CD4-positive, CD25-positive, alpha-beta regulatory T cell (primary cell): ENCODE data around the gene FYCO1. TPM values are rescaled to one million over a fixed set of nuclear protein-coding genes. Genes with fewer than 3 reads are reported as not detected.

Source experiments
- ATAC-seq, 2 donors: fragments of 150-1000 bp; cut with Tn5 transposase; one replicate each; pipeline ENCODE4 v1.10.0; 2021; ENCODE audit warnings: low read depth in 2 of 2, moderate number of reproducible peaks in 2 of 2, moderate library complexity in 1 of 2
- DNase-seq, 3 donors: peaks; one replicate each; pipeline versions ENCODE4 v3.0.0 to v3.0.0-alpha.2; 2012 to 2022; ENCODE audit warnings: mixed read lengths in 1 of 3
- H3K27ac ChIP-seq: one replicate; pipeline ENCODE4 v1.7.0; 2013; ENCODE audit warnings: mild to moderate bottlenecking, low read length; ENCODE audit not compliant: insufficient read depth, poor library complexity, severe bottlenecking
- H3K27me3 ChIP-seq: one replicate; pipeline ENCODE4 v1.7.0; 2013; ENCODE audit warnings: low read length; ENCODE audit not compliant: control insufficient read depth, insufficient read depth
- H3K36me3 ChIP-seq: one replicate; pipeline ENCODE4 v1.7.0; 2013; ENCODE audit warnings: mild to moderate bottlenecking, low read length, moderate library complexity; ENCODE audit not compliant: control insufficient read depth, insufficient read depth
- H3K4me1 ChIP-seq: 2 replicates; pipeline ENCODE4 v1.7.0; 2013; ENCODE audit warnings: mild to moderate bottlenecking, low read length; ENCODE audit not compliant: insufficient read depth, control insufficient read depth, poor library complexity, severe bottlenecking
- H3K4me3 ChIP-seq: one replicate; pipeline ENCODE4 v1.7.0; 2013; ENCODE audit warnings: low read depth, mild to moderate bottlenecking, low read length, moderate library complexity
- H3K9me3 ChIP-seq, 2 experiments: 1 replicate in 1 of 2; 2 replicates in 1 of 2; pipeline ENCODE4 v1.7.0; 2013; ENCODE audit warnings: low read length in 2 of 2, mild to moderate bottlenecking in 1 of 2, moderate library complexity in 1 of 2; ENCODE audit not compliant: control insufficient read depth in 2 of 2
- H3K27ac Mint-ChIP-seq, 3 donors: one replicate each; pipeline ENCODE4 v1.8.0; 2020 to 2022; ENCODE audit warnings: mild to moderate bottlenecking in 3 of 3, mixed read lengths in 3 of 3, moderate library complexity in 2 of 3
- H3K27me3 Mint-ChIP-seq: one replicate; pipeline ENCODE4 v1.8.0; 2022; ENCODE audit warnings: mild to moderate bottlenecking, mixed read lengths
- H3K36me3 Mint-ChIP-seq: one replicate; pipeline ENCODE4 v1.8.0; 2020; ENCODE audit warnings: mixed read lengths
- H3K4me1 Mint-ChIP-seq, 4 donors: one replicate each; pipeline ENCODE4 v1.8.0; 2020 to 2022; ENCODE audit warnings: mixed read lengths in 4 of 4, mild to moderate bottlenecking in 1 of 4
- H3K4me3 Mint-ChIP-seq, 4 donors: one replicate each; pipeline ENCODE4 v1.8.0; 2020 to 2022; ENCODE audit warnings: mild to moderate bottlenecking in 4 of 4, mixed read lengths in 4 of 4, moderate library complexity in 3 of 4
- H3K9me3 Mint-ChIP-seq, 7 donors: one replicate each; pipeline ENCODE4 v1.8.0; 2020 to 2022; ENCODE audit warnings: mixed read lengths in 7 of 7, mild to moderate bottlenecking in 3 of 7, moderate library complexity in 2 of 7
- polyA plus RNA-seq, 4 donors: library from polyadenylated mRNA; unstranded; fragments of 300-500 nt; fragmentation: Illumina TruSeq; gene quantifications; one replicate each; pipeline ENCODE4 v1.2.3, GENCODE V29; 2021
- total RNA-seq: library from RNA; stranded (reverse); gene quantifications from one replicate; pipeline ENCODE4 v1.2.3, GENCODE V29; 2022

Gene FYCO1
- total and polyA plus RNA-seq, 5 donors from 2014 or later, result 2.1 to 42.5 (median 2.6) TPM

GRCh38 chr3:46029953-46030543 lies 34.4 kb upstream of the FYCO1 start:
- Mint-ChIP-seq H3K27me3 (no peaks in the 10 kb centered on the region), H3K4me3 (no peak overlapping the region)

GRCh38 chr3:46027736-46028397 lies 32.2 kb upstream of the FYCO1 start:
- Histone ChIP-seq H3K4me1 (no peaks in the 10 kb centered on the region), H3K9me3 (peaks cover 0 to 6% of the 10 kb centered on the region in 2 experiments), H3K27me3 (no peaks in the 10 kb centered on the region), H3K4me3 (no peak overlapping the region), H3K36me3 (no peaks in the 10 kb centered on the region), H3K27ac (no peak overlapping the region)
- no peak for DNase-seq
- Mint-ChIP-seq H3K9me3 (peaks cover 0 to 8% (median 3%) of the 10 kb centered on the region in 7 donors), H3K4me3 (peak overlapping the region in 1 of 4 donors; percentile 87), H3K36me3 (no peaks in the 10 kb centered on the region), H3K4me1 (no peaks in the 10 kb centered on the region), H3K27me3 (peaks cover 8% of the 10 kb centered on the region), H3K27ac (no peak overlapping the region)
- ATAC-seq, result no peak

More at GRCh38 chr3:46029953-46030543, 34.4 kb upstream of the FYCO1 start:
- peaks cover 0 to 8% (median 3%) of the 10 kb centered on the region in 7 donors for H3K9me3 Mint-ChIP-seq
- H3K9me3 ChIP-seq, result peaks cover 0 to 6% of the 10 kb centered on the region in 2 experiments
- no peak overlapping the region for H3K4me3 ChIP-seq
- ATAC-seq, result no peak
- H3K27ac ChIP-seq, result no peak overlapping the region
- H3K36me3 Mint-ChIP-seq, result no peaks in the 10 kb centered on the region
- no peak for DNase-seq
- no peaks in the 10 kb centered on the region for H3K4me1 Mint-ChIP-seq
- H3K27me3 ChIP-seq, result no peaks in the 10 kb centered on the region
- H3K27ac Mint-ChIP-seq, result no peak overlapping the region
- H3K36me3 ChIP-seq, result no peaks in the 10 kb centered on the region
- H3K4me1 ChIP-seq, result no peaks in the 10 kb centered on the region

- no peak within 1 kb of the TSS for H3K27ac Mint-ChIP-seq
Measured at GRCh38 chr3:46027021-46027705, 31.5 kb upstream of the FYCO1 start, which contains the start of gene XCR1. TSS of gene XCR1 (minus strand) at chr3:46027483. CDS start at chr3:46021947, 5,536 bp downstream.

DNA sequence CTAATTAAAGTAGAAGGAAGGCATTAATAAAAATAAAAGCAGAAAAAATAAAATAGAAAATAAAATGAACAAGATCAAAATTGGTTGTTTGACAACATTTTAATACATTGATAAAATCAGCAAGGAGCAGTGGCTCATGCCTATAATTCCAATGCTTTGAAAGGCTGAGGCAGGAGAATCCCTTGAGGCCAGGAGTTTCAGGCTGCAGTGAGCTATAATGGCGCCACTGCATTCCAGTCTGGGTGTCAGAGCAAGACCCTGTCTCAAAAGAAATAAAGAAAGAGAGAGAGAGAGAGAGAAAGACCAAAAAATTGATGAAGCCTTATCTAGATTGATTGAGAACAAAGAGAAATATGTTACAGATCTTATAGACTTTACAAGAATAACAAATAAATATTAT lies 29.5 kb upstream of the FYCO1 start:
- Mint-ChIP-seq H3K4me1 (no peaks in the 10 kb centered on the region), H3K4me3 (no peak overlapping the region), H3K36me3 (no peaks in the 10 kb centered on the region), H3K27ac (no peak overlapping the region), H3K27me3 (peaks cover 8% of the 10 kb centered on the region), H3K9me3 (peaks cover 0 to 8% (median 3%) of the 10 kb centered on the region in 7 donors)
- no peaks in the 10 kb centered on the region for H3K4me1 ChIP-seq
- no peaks in the 10 kb centered on the region for H3K27me3 ChIP-seq
- DNase-seq (no peak), ATAC-seq (no peak)
- H3K27ac ChIP-seq, result no peak overlapping the region
- peaks cover 0 to 6% of the 10 kb centered on the region in 2 experiments for H3K9me3 ChIP-seq
- no peak overlapping the region for H3K4me3 ChIP-seq
- no peaks in the 10 kb centered on the region for H3K36me3 ChIP-seq

More at GRCh38 chr3:46027021-46027705, 31.5 kb upstream of the FYCO1 start, which contains the start of gene XCR1:
- DNase-seq, result no peak
- Histone ChIP-seq H3K27ac (no peak within 1 kb of the TSS), H3K4me1 (no peaks in the 10 kb centered on the region), H3K4me3 (no peak within 1 kb of the TSS), H3K27me3 (no peaks in the 10 kb centered on the region), H3K9me3 (peaks cover 0 to 6% of the 10 kb centered on the region in 2 experiments), H3K36me3 (no peaks in the 10 kb centered on the region)
- Mint-ChIP-seq H3K4me1 (no peaks in the 10 kb centered on the region), H3K9me3 (peaks cover 0 to 8% (median 3%) of the 10 kb centered on the region in 7 donors), H3K4me3 (peak within 1 kb of the TSS in 1 of 4 donors; percentile 87), H3K36me3 (no peaks in the 10 kb centered on the region), H3K27me3 (peaks cover 8% of the 10 kb centered on the region)
- ATAC-seq, result no peak

DNA sequence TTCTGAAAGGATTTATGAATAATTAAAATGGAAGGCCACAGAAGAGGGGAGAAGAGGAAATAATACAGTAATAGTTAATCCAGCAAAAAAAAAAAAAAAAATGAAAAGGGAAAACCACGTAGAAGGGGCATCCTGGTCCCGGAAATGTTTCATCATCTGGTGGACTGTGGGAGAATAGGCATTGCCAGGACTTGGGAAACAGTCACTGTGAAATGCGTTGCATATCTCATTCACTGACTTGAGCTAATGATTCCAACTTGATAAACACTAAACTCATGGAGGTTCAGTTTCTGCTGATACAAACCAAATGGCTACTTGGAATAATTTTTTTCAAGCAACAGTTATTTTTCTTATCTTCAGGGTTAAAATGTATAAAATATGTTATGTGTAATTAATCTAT lies 28.5 kb upstream of the FYCO1 start:
- H3K9me3 Mint-ChIP-seq, result peaks cover 0 to 6% (median 3%) of the 10 kb centered on the region in 7 donors
- no peak for ATAC-seq
- no peaks in the 10 kb centered on the region for H3K36me3 Mint-ChIP-seq
- H3K4me1 Mint-ChIP-seq, result no peaks in the 10 kb centered on the region
- Histone ChIP-seq H3K27ac (no peak overlapping the region), H3K4me1 (no peaks in the 10 kb centered on the region), H3K27me3 (no peaks in the 10 kb centered on the region), H3K4me3 (no peak overlapping the region), H3K36me3 (no peaks in the 10 kb centered on the region), H3K9me3 (peaks cover 0 to 6% of the 10 kb centered on the region in 2 experiments)
- H3K27me3 Mint-ChIP-seq, result peaks cover 8% of the 10 kb centered on the region
- H3K4me3 Mint-ChIP-seq, result no peak overlapping the region
- H3K27ac Mint-ChIP-seq, result no peak overlapping the region
- no peak for DNase-seq

- H3K27ac ChIP-seq, result no peak overlapping the region
- no peaks in the 10 kb centered on the region for H3K36me3 ChIP-seq
- Mint-ChIP-seq H3K36me3 (no peaks in the 10 kb centered on the region), H3K9me3 (peaks cover 0 to 5% (median 3%) of the 10 kb centered on the region in 7 donors), H3K27ac (no peak overlapping the region), H3K4me3 (no peak overlapping the region), H3K4me1 (no peaks in the 10 kb centered on the region), H3K27me3 (peaks cover 8% of the 10 kb centered on the region)
- H3K4me3 ChIP-seq, result no peak overlapping the region
- peaks cover 0 to 6% of the 10 kb centered on the region in 2 experiments for H3K9me3 ChIP-seq
- ATAC-seq (no peak), DNase-seq (no peak)
- H3K4me1 ChIP-seq, result no peaks in the 10 kb centered on the region
- H3K27me3 ChIP-seq, result no peaks in the 10 kb centered on the region
Measured at GRCh38 chr3:46022909-46023785, 27.5 kb upstream of the FYCO1 start.

- H3K4me1 ChIP-seq, result no peaks in the 10 kb centered on the region
- H3K9me3 Mint-ChIP-seq, result no peaks in the 10 kb centered on the region
- no peak overlapping the region for H3K27ac Mint-ChIP-seq
- no peak overlapping the region for H3K4me3 Mint-ChIP-seq
- peaks cover 8% of the 10 kb centered on the region for H3K27me3 Mint-ChIP-seq
- no peaks in the 10 kb centered on the region for H3K36me3 Mint-ChIP-seq
- no peak overlapping the region for H3K4me3 ChIP-seq
- H3K36me3 ChIP-seq, result no peaks in the 10 kb centered on the region
- H3K27me3 ChIP-seq, result no peaks in the 10 kb centered on the region
- DNase-seq, result no peak
- H3K4me1 Mint-ChIP-seq, result no peaks in the 10 kb centered on the region
- no peaks in the 10 kb centered on the region for H3K9me3 ChIP-seq
- no peak for ATAC-seq
- H3K27ac ChIP-seq, result no peak overlapping the region
Measured at GRCh38 chr3:46021516-46021915, 25.9 kb upstream of the FYCO1 start.
